Calu3 (cell line): ENCODE measurements around the gene ARHGAP9. TPM values are rescaled to one million over a fixed set of nuclear protein-coding genes. Genes with fewer than 3 reads are reported as not detected.

Source experiments
- Bru-seq: library from RNA; stranded (reverse); fragments of 400-500 nt; gene quantifications from one replicate; lab custom pipeline; 2021; lab: Mats Ljungman, UMichigan
- BruChase-seq, 2 experiments: library from RNA; stranded (reverse); fragments of 400-500 nt; gene quantifications; one replicate each; lab custom pipeline; 2021; lab: Mats Ljungman, UMichigan
- BruUV-seq: library from RNA; stranded (reverse); fragments of 400-500 nt; replicated peaks from 2 replicates; lab custom pipeline; 2021; lab: Mats Ljungman, UMichigan
- CTCF ChIA-PET: fragments of 300-600 bp; sonication (Branson Sonifier 250); formaldehyde crosslinking; loops from one replicate; lab custom pipeline; 2022; ENCODE audit warnings: antibody characterized with exemption; lab: Charles Lee
- DNase-seq: peaks from one replicate; pipeline ENCODE4 v3.0.0; 2022
- H3K27ac Mint-ChIP-seq: one replicate; pipeline ENCODE4 v1.8.0; 2022; ENCODE audit warnings: mixed read lengths; ENCODE audit not compliant: unreplicated experiment
- H3K27me3 Mint-ChIP-seq: one replicate; pipeline ENCODE4 v1.8.0; 2022; ENCODE audit warnings: mixed read lengths; ENCODE audit not compliant: unreplicated experiment
- H3K36me3 Mint-ChIP-seq: one replicate; pipeline ENCODE4 v1.8.0; 2022; ENCODE audit warnings: mild to moderate bottlenecking, moderate library complexity, mixed read lengths; ENCODE audit not compliant: insufficient read depth, unreplicated experiment
- H3K4me1 Mint-ChIP-seq: one replicate; pipeline ENCODE4 v1.8.0; 2022; ENCODE audit warnings: mild to moderate bottlenecking, low read depth, mixed read lengths; ENCODE audit not compliant: unreplicated experiment
- H3K4me3 Mint-ChIP-seq: one replicate; pipeline ENCODE4 v1.8.0; 2022; ENCODE audit warnings: mild to moderate bottlenecking, low read depth, moderate library complexity, mixed read lengths; ENCODE audit not compliant: unreplicated experiment
- H3K9me3 Mint-ChIP-seq: one replicate; pipeline ENCODE4 v1.8.0; 2022; ENCODE audit warnings: low read depth, mixed read lengths; ENCODE audit not compliant: unreplicated experiment
- CTCF ChIP-seq: fragments of 200-600 bp; IDR thresholded peaks from one replicate; pipeline ENCODE4 v1.8.0; 2022; ENCODE audit warnings: antibody characterized with exemption; ENCODE audit not compliant: unreplicated experiment
- intact Hi-C: fragments of 100-400 bp; cut with micrococcal nuclease; formaldehyde crosslinking; loops from one replicate; pipeline ENCODE4 v1.10.0; 2022; ENCODE audit not compliant: unreplicated experiment
- long read RNA-seq: library from polyadenylated mRNA; stranded (forward); transcript quantifications from one replicate; pipeline ENCODE4 v2.0.0, GENCODE V29; 2022
- total RNA-seq: library from RNA; stranded (reverse); gene quantifications from 2 replicates; pipeline ENCODE4 v1.2.3, GENCODE V29; 2022

Gene ARHGAP9
- total RNA-seq (0.39 TPM in 1 of 2 replicates, not detected in the other), Bru-seq, nascent RNA (percentile 13 among the genes with signal in this experiment), BruChase-seq, experiment 1, labeled RNA remaining after a 6-hour chase (percentile 17 among the genes with signal in this experiment), BruChase-seq, experiment 2, labeled RNA remaining after a 2-hour chase (percentile 14 among the genes with signal in this experiment)
- long read RNA-seq: 0 reads

- BruUV-seq: no TSS peak
- CTCF ChIA-PET: no interaction called here
- intact Hi-C loops: no loop called here
- no peak for TF ChIP-seq CTCF
- Mint-ChIP-seq H3K4me1 (peaks cover 25% of the 10 kb centered on the region), H3K9me3 (no peaks in the 10 kb centered on the region), H3K4me3 (no peak within 1 kb of the TSS), H3K27me3 (peaks cover 91% of the 10 kb centered on the region), H3K27ac (no peak within 1 kb of the TSS), H3K36me3 (no peaks in the 10 kb centered on the region)
- no peak for DNase-seq
Measured at GRCh38 chr12:57479376-57480115, at the start of gene ARHGAP9. Gene ARHGAP9, minus strand, starts transcription at chr12:57479866. Its CDS starts 460 bp downstream, at chr12:57479406.

- no TSS peak for BruUV-seq
Measured at GRCh38 chr12:57528831-57529555, 49.3 kb upstream of the ARHGAP9 start.

GRCh38 chr12:57528176-57528575 is 48.5 kb upstream of the ARHGAP9 start:
- Mint-ChIP-seq H3K36me3 (peaks cover 90% of the 10 kb centered on the region), H3K4me3 (no peak overlapping the region), H3K9me3 (no peaks in the 10 kb centered on the region), H3K27ac (no peak overlapping the region), H3K27me3 (no peaks in the 10 kb centered on the region), H3K4me1 (peaks cover 15% of the 10 kb centered on the region)
- no TSS peak for BruUV-seq
- DNase-seq: no peak
- no peak for TF ChIP-seq CTCF
- intact Hi-C loops: no loop called here
- CTCF ChIA-PET: no interaction called here

More at GRCh38 chr12:57528831-57529555, 49.3 kb upstream of the ARHGAP9 start:
- Mint-ChIP-seq H3K36me3 (peaks cover 90% of the 10 kb centered on the region), H3K4me1 (peaks cover 11% of the 10 kb centered on the region), H3K27me3 (no peaks in the 10 kb centered on the region), H3K9me3 (no peaks in the 10 kb centered on the region), H3K27ac (no peak overlapping the region), H3K4me3 (no peak overlapping the region)
- intact Hi-C loops: no loop called here
- no peak for TF ChIP-seq CTCF
- no peak for DNase-seq
- CTCF ChIA-PET: no interaction called here

- peak overlapping the region; percentile 23 for H3K27ac Mint-ChIP-seq
- H3K4me3 Mint-ChIP-seq: no peak overlapping the region
- no peak for TF ChIP-seq CTCF
- no peaks in the 10 kb centered on the region for H3K9me3 Mint-ChIP-seq
- CTCF ChIA-PET: no interaction called here
- intact Hi-C loops: no loop called here
- no peak for DNase-seq
- peaks cover 99% of the 10 kb centered on the region for H3K36me3 Mint-ChIP-seq
- no peaks in the 10 kb centered on the region for H3K27me3 Mint-ChIP-seq
- BruUV-seq: no TSS peak
- H3K4me1 Mint-ChIP-seq: peaks cover 15% of the 10 kb centered on the region
Measured at GRCh38 chr12:57527184-57527583, 47.5 kb upstream of the ARHGAP9 start.
